ENCODE data around the gene DIS3. TPM values are rescaled to one million over a fixed set of nuclear protein-coding genes. Genes with fewer than 3 reads are reported as not detected.

Gene DIS3
- total RNA-seq, 1 donor from 2014 or later = 12.8 TPM

DNA sequence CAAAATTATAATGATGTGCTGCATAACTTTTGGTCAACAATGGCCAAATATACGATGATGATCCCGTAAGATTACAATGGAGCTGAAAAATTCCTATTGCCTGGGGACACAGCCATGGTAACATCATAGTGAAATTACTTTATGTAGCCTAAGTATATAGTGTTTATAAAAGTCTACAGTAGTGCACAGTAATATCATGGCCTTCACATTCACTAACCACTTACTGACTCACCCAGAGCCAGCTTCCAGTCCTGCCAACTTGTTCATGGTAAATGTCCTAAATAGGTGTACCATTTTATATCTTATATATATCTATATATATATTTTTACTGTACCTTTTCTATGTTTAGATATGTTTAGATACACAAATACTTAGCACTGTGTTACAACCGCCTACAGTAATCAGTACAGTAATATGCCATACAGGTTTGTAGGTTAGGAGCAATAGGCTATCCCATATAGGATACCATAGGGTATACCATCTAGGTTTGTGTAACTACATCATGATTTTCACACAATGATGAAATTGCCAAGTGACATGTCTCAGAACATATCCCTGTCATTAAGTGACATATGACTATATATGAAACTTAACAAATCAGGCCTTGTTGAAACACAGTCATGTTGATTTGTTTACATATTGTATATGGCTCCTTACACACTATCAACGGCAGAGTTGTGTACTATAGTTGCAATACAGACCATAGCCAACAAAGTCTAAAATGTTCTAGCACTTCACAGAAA lies 23.7 kb downstream of the DIS3 start:
- TF ChIP-seq, protein P1, sequence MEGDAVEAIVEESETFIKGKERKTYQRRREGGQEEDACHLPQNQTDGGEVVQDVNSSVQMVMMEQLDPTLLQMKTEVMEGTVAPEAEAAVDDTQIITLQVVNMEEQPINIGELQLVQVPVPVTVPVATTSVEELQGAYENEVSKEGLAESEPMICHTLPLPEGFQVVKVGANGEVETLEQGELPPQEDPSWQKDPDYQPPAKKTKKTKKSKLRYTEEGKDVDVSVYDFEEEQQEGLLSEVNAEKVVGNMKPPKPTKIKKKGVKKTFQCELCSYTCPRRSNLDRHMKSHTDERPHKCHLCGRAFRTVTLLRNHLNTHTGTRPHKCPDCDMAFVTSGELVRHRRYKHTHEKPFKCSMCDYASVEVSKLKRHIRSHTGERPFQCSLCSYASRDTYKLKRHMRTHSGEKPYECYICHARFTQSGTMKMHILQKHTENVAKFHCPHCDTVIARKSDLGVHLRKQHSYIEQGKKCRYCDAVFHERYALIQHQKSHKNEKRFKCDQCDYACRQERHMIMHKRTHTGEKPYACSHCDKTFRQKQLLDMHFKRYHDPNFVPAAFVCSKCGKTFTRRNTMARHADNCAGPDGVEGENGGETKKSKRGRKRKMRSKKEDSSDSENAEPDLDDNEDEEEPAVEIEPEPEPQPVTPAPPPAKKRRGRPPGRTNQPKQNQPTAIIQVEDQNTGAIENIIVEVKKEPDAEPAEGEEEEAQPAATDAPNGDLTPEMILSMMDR (IDR thresholded peaks at IDR 0.05) = no peak
- intact Hi-C loops (cut with DNase I) = no loop called here

DNA sequence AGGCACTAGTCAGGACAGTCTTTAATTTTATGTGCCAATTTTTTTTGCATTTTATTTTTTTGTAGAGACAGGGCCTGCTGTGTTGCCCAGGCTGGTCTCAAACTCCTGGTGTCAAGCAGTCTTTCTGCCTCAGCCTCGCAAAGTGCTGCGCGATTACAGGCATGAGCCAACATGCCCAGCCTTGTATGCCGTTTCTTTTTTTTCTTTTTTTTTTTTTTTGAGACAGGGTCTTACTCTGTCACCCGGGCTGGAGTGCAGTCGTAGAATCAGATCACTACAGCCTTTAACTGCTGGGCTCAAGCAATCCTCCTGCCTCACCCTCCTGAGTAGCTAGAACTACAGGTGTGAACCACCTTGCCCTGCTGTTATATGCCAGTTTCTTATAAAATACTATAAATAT lies 27.6 kb downstream of the DIS3 start:
- Histone ChIP-seq H3K27ac (no peak overlapping the region), H3K4me3 (no peak overlapping the region), H3K9me3 (no peaks in the 10 kb centered on the region), H3K4me1 (no peaks in the 10 kb centered on the region), H3K27me3 (no peaks in the 10 kb centered on the region), H3K36me3 (peaks cover 43 to 58% of the 10 kb centered on the region in 2 donors)
- DNase-seq (ENCODE audit: low spot score in 2 of 2) = no peak
- intact Hi-C loops (cut with DNase I) = no loop called here
- TF ChIP-seq, protein P1 (IDR thresholded peaks at IDR 0.05) = no peak

More for the DNA sequence above, 23.7 kb downstream of the DIS3 start:
- H3K27me3 ChIP-seq = no peaks in the 10 kb centered on the region
- H3K27ac ChIP-seq = no peak overlapping the region
- no peak overlapping the region for H3K4me3 ChIP-seq
- DNase-seq (ENCODE audit: low spot score in 2 of 2) = no peak
- H3K9me3 ChIP-seq = no peaks in the 10 kb centered on the region
- peaks cover 71 to 86% of the 10 kb centered on the region in 2 donors for H3K36me3 ChIP-seq
- H3K4me1 ChIP-seq = peaks cover 0 to 2% of the 10 kb centered on the region in 2 donors

DNA sequence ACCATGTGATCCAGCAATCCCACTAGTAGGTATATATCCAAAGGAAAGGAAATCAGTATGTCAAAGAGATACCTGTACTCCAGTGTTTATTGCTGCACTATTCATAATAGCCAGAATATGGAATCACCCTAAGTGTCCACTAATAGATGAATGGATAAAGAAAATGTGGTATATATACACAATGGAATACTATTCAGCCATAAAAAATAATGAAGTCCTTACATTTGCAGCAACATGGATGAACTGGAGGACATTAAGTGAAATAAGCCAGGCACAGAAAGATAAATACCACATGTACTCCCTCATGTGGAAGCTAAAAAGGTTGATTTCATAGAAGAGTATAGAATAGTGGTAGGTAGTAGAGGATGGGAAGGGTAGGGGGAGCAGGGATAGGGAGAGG lies 30.5 kb downstream of the DIS3 start:
- Histone ChIP-seq H3K4me3 (no peak overlapping the region), H3K36me3 (peaks cover 37% of the 10 kb centered on the region in 2 donors), H3K27me3 (no peaks in the 10 kb centered on the region), H3K9me3 (no peaks in the 10 kb centered on the region), H3K4me1 (no peaks in the 10 kb centered on the region), H3K27ac (no peak overlapping the region)
- TF ChIP-seq, protein P1 (IDR thresholded peaks at IDR 0.05) = no peak
- DNase-seq (ENCODE audit: low spot score in 2 of 2) = no peak
- intact Hi-C loops (cut with DNase I) = no loop called here

DNA sequence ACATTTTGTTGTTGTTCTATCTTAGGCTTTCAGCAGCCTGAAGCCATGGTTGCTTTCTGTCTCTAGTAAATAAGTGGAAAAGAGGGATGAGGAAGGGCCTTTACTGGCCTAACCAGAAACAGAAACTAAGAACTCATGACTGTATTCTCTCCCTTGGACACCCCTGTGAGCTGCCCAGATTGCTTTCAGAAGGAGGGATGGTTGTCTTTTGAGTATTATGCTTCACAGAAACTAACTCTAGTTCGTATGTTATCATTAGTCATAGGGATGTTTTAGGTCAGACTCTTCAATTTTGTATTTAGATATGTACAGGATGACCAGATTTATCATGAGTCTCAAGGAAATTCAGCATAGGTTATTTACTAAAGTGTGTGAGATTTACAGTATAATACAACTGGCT lies 36.4 kb downstream of the DIS3 start:
- Histone ChIP-seq H3K27ac (no peak overlapping the region), H3K36me3 (peaks cover 16 to 17% of the 10 kb centered on the region in 2 donors), H3K4me1 (no peaks in the 10 kb centered on the region), H3K27me3 (no peaks in the 10 kb centered on the region), H3K9me3 (no peaks in the 10 kb centered on the region), H3K4me3 (no peak overlapping the region)
- no peak for DNase-seq (ENCODE audit: low spot score in 2 of 2)
- intact Hi-C loops (cut with DNase I) = no loop called here
- TF ChIP-seq, protein P1 (IDR thresholded peaks at IDR 0.05) = no peak

DNA sequence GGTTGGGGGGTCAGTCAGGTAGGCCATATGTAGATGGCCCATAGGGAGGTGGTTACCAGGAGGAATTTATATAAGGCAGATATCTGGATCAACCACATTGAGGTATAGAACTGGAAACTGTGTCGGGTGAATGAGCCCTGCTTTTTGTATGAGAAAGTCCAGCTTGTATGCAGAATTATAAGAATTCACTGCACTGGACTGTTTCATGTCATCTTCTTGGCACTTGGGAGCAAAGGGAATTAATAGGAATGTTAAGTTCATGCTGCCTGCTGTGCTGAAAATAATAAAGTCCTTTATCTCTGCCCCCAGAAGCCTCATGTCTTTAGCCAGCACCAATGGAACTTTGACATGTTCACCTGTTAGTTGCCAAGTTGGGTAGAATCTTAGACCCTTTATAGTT lies 41.7 kb downstream of the DIS3 start:
- Histone ChIP-seq H3K27ac (no peak overlapping the region), H3K4me3 (no peak overlapping the region), H3K27me3 (no peaks in the 10 kb centered on the region), H3K9me3 (no peaks in the 10 kb centered on the region), H3K36me3 (peaks cover under 1 to 3% of the 10 kb centered on the region in 2 donors), H3K4me1 (no peaks in the 10 kb centered on the region)
- intact Hi-C loops (cut with DNase I) = no loop called here
- DNase-seq (ENCODE audit: low spot score in 2 of 2) = no peak
- TF ChIP-seq, protein P1 (IDR thresholded peaks at IDR 0.05) = no peak

Measured in ascending aorta (tissue), 2 donors.